ENCODE results near the gene RBM47. TPM values are rescaled to one million over a fixed set of nuclear protein-coding genes. Genes with fewer than 3 reads are reported as not detected.

The RBM47 gene
- polyA plus RNA-seq, 3 donors: 79.5 to 101 (median 92.8) TPM

DNA sequence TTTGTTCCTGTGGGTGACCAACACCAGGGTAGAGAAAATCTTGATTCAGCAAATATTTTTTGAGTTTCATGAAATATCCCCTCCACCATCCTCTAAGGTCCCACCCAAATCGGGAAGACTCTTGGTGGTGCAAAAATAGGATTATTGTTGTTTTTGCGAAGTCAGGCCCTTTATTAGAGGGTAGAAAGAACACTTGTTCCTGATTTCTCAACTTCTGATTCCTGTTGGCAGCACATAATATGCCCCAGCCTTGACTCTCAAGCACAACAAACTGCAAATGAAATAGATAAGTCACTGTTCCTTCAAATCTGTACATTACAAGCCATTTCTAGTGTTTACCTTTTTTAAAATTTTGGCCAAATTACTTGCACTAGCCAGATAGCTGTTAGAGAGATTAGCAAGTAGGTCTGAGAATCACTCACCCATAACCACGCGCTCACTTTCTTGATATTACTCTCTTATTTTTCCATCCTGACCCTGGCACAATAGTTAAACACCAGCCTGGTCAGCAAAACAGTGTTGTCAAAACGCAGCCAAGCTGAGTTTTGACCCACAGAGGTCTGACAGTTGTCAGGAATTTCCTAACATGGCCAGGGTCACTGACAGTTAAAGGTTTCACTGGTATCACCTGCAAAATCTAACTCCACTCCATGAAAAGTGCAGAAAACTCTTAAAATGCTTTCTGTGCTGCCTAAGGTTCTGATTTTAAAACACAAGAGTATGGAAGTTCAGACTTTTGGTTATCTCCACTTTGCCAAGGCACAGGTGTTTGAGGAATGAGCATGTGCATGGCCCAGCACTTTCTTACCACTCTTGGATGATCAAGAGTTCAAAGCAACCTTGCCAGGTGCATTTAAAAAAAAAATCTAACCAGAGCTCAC, 69.8 kb downstream of the RBM47 start:
- peak overlapping the region; percentile 62 to 98 for H3K27ac ChIP-seq (ENCODE audit: low read depth in 1 of 2, low read length in 2 of 2)
- Mint-ChIP-seq H3K4me3 (no peak overlapping the region), H3K9me3 (no peaks in the 10 kb centered on the region), H3K27me3 (ENCODE audit: low read depth in 3 of 3) (peaks cover 1 to 3% (median 1%) of the 10 kb centered on the region in 3 donors), H3K27ac (peak overlapping the region; percentile 88 to 98 (median 96)), H3K4me1 (peaks cover 85% of the 10 kb centered on the region), H3K36me3 (peaks cover 31 to 37% of the 10 kb centered on the region in 2 donors)
- peak overlapping the region; percentile 42 for H3K4me2 ChIP-seq (replicated peaks; ENCODE audit: extremely low read depth, low read length, poor library complexity, severe bottlenecking)
- no peaks in the 10 kb centered on the region for H3K36me3 ChIP-seq (replicated peaks in 1 of 2; ENCODE audit: control insufficient read depth in 1 of 2, insufficient read depth in 2 of 2, low read length in 2 of 2)
- peaks cover 100% of the 10 kb centered on the region for H3K79me2 ChIP-seq (ENCODE audit: insufficient read depth, low read length)
- WGBS (ENCODE audit: insufficient coverage): 44% methylated on average over 1 of the region's 5 CpGs
- DNase-seq: peak in 2 of 3 donors; percentile 22 to 42
- H3K4me1 ChIP-seq (ENCODE audit: control insufficient read depth in 1 of 2, insufficient read depth in 2 of 2, low read length in 2 of 2): peaks cover 91 to 100% of the 10 kb centered on the region in 2 donors
- no peak overlapping the region for H2AFZ ChIP-seq (ENCODE audit: insufficient read depth, low read depth, low read length, poor library complexity, severe bottlenecking)
- no peak overlapping the region for H3K9ac ChIP-seq (ENCODE audit: insufficient read depth, low read length, poor library complexity, severe bottlenecking)
- H3K27me3 ChIP-seq (ENCODE audit: control insufficient read depth in 2 of 2, insufficient read depth in 2 of 2, low read length in 2 of 2): no peaks in the 10 kb centered on the region
- H3K9me3 ChIP-seq (replicated peaks in 1 of 2; ENCODE audit: control insufficient read depth in 1 of 2, insufficient read depth in 1 of 2, low read length in 2 of 2): no peaks in the 10 kb centered on the region
- intact Hi-C loops (cut with micrococcal nuclease): loop anchor here (10.0 kb wide), 3 partner anchors 45 to 165 kb away; no protein-coding TSS in a partner anchor
- TF ChIP-seq CTCF (IDR thresholded peaks at IDR 0.05): no peak
- H3K4me3 ChIP-seq (replicated peaks in 1 of 3; ENCODE audit: low read depth in 2 of 3, low read length in 3 of 3): peak overlapping the region in 1 of 3 experiments; percentile 31
- H4K20me1 ChIP-seq (ENCODE audit: insufficient read depth, low read length): peaks cover 33% of the 10 kb centered on the region

DNA sequence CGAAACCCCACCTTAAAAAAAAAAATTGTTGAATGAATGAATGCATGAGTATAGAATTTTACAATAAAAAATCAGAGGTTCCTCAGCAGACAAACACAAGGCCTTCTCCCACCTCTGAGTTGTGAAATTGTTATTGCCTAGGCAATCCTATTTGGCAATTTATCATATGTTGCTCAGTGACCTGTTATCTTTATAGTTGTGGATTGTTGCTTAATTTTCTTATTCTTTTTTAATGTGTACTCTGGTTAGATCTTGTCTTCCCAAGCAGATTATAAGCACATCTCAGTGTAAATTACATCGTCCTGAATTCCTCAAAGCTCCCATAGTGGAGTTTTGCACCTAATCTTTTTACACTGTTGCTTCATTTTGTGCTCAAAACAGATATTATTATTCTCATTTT, 71.9 kb downstream of the RBM47 start:
- DNase-seq: peak; percentile 31 to 72 (median 49)
- no peak for TF ChIP-seq CTCF (IDR thresholded peaks at IDR 0.05)
- Mint-ChIP-seq H3K27me3 (ENCODE audit: low read depth in 3 of 3) (peaks cover 0 to 1% (median 1%) of the 10 kb centered on the region in 3 donors), H3K4me3 (no peak overlapping the region), H3K27ac (peak overlapping the region; percentile 80 to 96 (median 87)), H3K4me1 (peaks cover 85% of the 10 kb centered on the region), H3K9me3 (no peaks in the 10 kb centered on the region), H3K36me3 (peaks cover 24 to 28% of the 10 kb centered on the region in 2 donors)
- H3K36me3 ChIP-seq (replicated peaks in 1 of 2; ENCODE audit: control insufficient read depth in 1 of 2, insufficient read depth in 2 of 2, low read length in 2 of 2): no peaks in the 10 kb centered on the region
- no peak overlapping the region for H3K9ac ChIP-seq (ENCODE audit: insufficient read depth, low read length, poor library complexity, severe bottlenecking)
- peaks cover 91 to 100% of the 10 kb centered on the region in 2 donors for H3K4me1 ChIP-seq (ENCODE audit: control insufficient read depth in 1 of 2, insufficient read depth in 2 of 2, low read length in 2 of 2)
- peak overlapping the region; percentile 36 to 98 for H3K27ac ChIP-seq (ENCODE audit: low read depth in 1 of 2, low read length in 2 of 2)
- no peak overlapping the region for H3K4me2 ChIP-seq (replicated peaks; ENCODE audit: extremely low read depth, low read length, poor library complexity, severe bottlenecking)
- intact Hi-C loops (cut with micrococcal nuclease): loop anchor here in 1 of 2 donors (10.0 kb wide), 2 partner anchors 47 to 157 kb away; no protein-coding TSS in a partner anchor
- H3K79me2 ChIP-seq (ENCODE audit: insufficient read depth, low read length): peaks cover 100% of the 10 kb centered on the region
- WGBS (ENCODE audit: insufficient coverage): no CpG with 5 or more reads among the region's 2 CpGs
- H4K20me1 ChIP-seq (ENCODE audit: insufficient read depth, low read length): peaks cover 34% of the 10 kb centered on the region
- no peaks in the 10 kb centered on the region for H3K9me3 ChIP-seq (replicated peaks in 1 of 2; ENCODE audit: control insufficient read depth in 1 of 2, insufficient read depth in 1 of 2, low read length in 2 of 2)
- H3K4me3 ChIP-seq (replicated peaks in 1 of 3; ENCODE audit: low read depth in 2 of 3, low read length in 3 of 3): no peak overlapping the region
- H3K27me3 ChIP-seq (ENCODE audit: control insufficient read depth in 2 of 2, insufficient read depth in 2 of 2, low read length in 2 of 2): no peaks in the 10 kb centered on the region
- no peak overlapping the region for H2AFZ ChIP-seq (ENCODE audit: insufficient read depth, low read depth, low read length, poor library complexity, severe bottlenecking)

Measured in CD14-positive monocyte (primary cell).